Transverse colon (tissue), 4 donors: Measurements from ENCODE around the gene KCNN2. TPM values are rescaled to one million over a fixed set of nuclear protein-coding genes. Genes with fewer than 3 reads are reported as not detected.

Experiments
- DNase-seq: peaks from one replicate; pipeline ENCODE4 v3.0.0-alpha.2; 2019
- H3K27ac ChIP-seq, 4 donors: fragments of 200-600 bp; sonication (generic); 2 replicates each; pipeline ENCODE4 v1.5.1; 2016 to 2018; ENCODE audit warnings: inconsistent platforms in 4 of 4
- H3K27me3 ChIP-seq: fragments of 200-600 bp; sonication (generic); 2 replicates; pipeline ENCODE4 v1.5.1; 2017; ENCODE audit warnings: inconsistent platforms
- H3K36me3 ChIP-seq, 4 donors: fragments of 200-600 bp; sonication (generic); 2 replicates each; pipeline ENCODE4 v1.5.1; 2017 to 2019; ENCODE audit warnings: inconsistent platforms in 4 of 4
- H3K4me1 ChIP-seq, 4 donors: fragments of 200-600 bp; sonication (generic); 2 replicates each; pipeline ENCODE4 v1.5.1; 2017 to 2020; ENCODE audit warnings: inconsistent platforms in 4 of 4
- H3K4me3 ChIP-seq, 4 donors: fragments of 200-600 bp; sonication (generic); 1 replicate in 1 of 4; 2 replicates in 3 of 4; pipeline versions ENCODE4 v1.5.1 to v1.6.1; 2017 to 2019; ENCODE audit warnings: inconsistent platforms in 4 of 4
- H3K9me3 ChIP-seq, 2 donors: fragments of 200-600 bp; sonication (generic); 2 replicates each; pipeline ENCODE4 v1.5.1; 2017 to 2019; ENCODE audit warnings: inconsistent platforms in 2 of 2
- CTCF ChIP-seq, 5 experiments: fragments of 200-600 bp in 3 of 5; fragments of 450-650 bp in 2 of 5; sonication (generic) in 3 of 5; IDR thresholded peaks; 1 replicate in 2 of 5; 2 replicates in 3 of 5; pipeline ENCODE4 v1.5.1; 2016 to 2017; ENCODE audit warnings: antibody characterized with exemption in 5 of 5, inconsistent platforms in 3 of 5, mild to moderate bottlenecking in 2 of 5, moderate library complexity in 1 of 5
- EP300 ChIP-seq: sonication (generic); formaldehyde crosslinking; IDR thresholded peaks from one replicate; pipeline ENCODE4 v1.6.1; 2017; ENCODE audit warnings: antibody characterized with exemption, low read depth
- POLR2A ChIP-seq: fragments of 450-650 bp; IDR thresholded peaks from one replicate; pipeline ENCODE4 v1.6.1; 2016; ENCODE audit warnings: antibody characterized with exemption, mild to moderate bottlenecking, moderate library complexity
- POLR2AphosphoS5 ChIP-seq, 3 donors: sonication (generic); formaldehyde crosslinking; IDR thresholded peaks; one replicate each; pipeline ENCODE4 v1.6.1; 2016; ENCODE audit warnings: antibody characterized with exemption in 3 of 3
- WGBS, 2 donors: methylation state at CpG; one replicate each; pipeline ENCODE4 v1.1.5; 2018; ENCODE audit warnings: low coverage in 1 of 2; 5-methylcytosine and 5-hydroxymethylcytosine counted together
- in situ Hi-C, 4 donors: fragments of 200-750 bp; cut with MboI; loops; one replicate each; pipeline versions ENCODE4 v1.15.0 to v1.15.1; 2017; ENCODE audit warnings: low sequenced_read_pairs in 3 of 4, low pct_ligation_motif_present in 1 of 4, low pct_unique_long_range_greater_than_20kb in 1 of 4
- intact Hi-C: fragments of 100-400 bp; cut with DNase I; formaldehyde crosslinking; loops from one replicate; pipeline ENCODE4 v1.15.1; 2023; ENCODE audit warnings: low total_unique reads
- total RNA-seq, 4 donors: library from RNA; depleted of rRNA; stranded (reverse); fragments of >200 nt; gene quantifications; one replicate each; pipeline ENCODE4 v1.1.0, GENCODE V29; 2016

The KCNN2 gene
- total RNA-seq, 4 donors from 2014 or later = 0.16 to 5.8 (median 0.58) TPM

GRCh38 chr5:114327474-114327873 lies 34.4 kb upstream of the KCNN2 start:
- Histone ChIP-seq H3K4me3 (no peak overlapping the region), H3K9me3 (no peaks in the 10 kb centered on the region), H3K36me3 (no peaks in the 10 kb centered on the region), H3K4me1 (no peaks in the 10 kb centered on the region), H3K27me3 (no peaks in the 10 kb centered on the region), H3K27ac (no peak overlapping the region)
- intact Hi-C loops = no loop called here
- no peak for TF ChIP-seq CTCF (IDR thresholded peaks at IDR 0.05)
- no peak for TF ChIP-seq POLR2A
- TF ChIP-seq POLR2AphosphoS5 (IDR thresholded peaks at IDR 0.05) = no peak
- TF ChIP-seq EP300 = no peak
- in situ Hi-C loops = no loop called here
- 53 to 65% methylated on average over 3 of the region's 3 CpGs for WGBS, 2 donors
- DNase-seq = no peak

DNA sequence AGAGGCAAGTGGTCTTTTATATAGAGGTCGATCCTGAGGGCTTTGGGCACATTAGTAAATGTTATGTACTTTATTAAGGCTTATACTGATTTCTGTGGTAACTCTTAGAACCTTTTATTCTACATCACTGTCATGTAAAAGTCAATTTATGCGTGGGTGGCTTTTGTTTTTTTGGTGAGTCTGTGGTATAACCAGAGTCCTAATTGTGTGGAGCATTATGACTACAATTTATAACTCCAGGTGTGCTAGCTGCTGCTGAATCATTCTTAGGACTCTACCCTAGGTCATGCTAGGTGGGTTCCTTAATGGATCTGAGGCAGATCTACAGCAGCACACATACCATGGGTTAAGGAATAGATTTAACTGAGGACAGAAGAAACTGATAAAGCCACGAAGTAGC lies 33.9 kb upstream of the KCNN2 start:
- TF ChIP-seq EP300 (no peak), POLR2A (no peak), CTCF (IDR thresholded peaks at IDR 0.05) (no peak), POLR2AphosphoS5 (IDR thresholded peaks at IDR 0.05) (no peak)
- Histone ChIP-seq H3K4me1 (no peaks in the 10 kb centered on the region), H3K9me3 (no peaks in the 10 kb centered on the region), H3K36me3 (no peaks in the 10 kb centered on the region), H3K27me3 (no peaks in the 10 kb centered on the region), H3K4me3 (no peak overlapping the region), H3K27ac (no peak overlapping the region)
- intact Hi-C loops = no loop called here
- DNase-seq = no peak
- in situ Hi-C loops = no loop called here
- WGBS, 2 donors = 30 to 47% methylated on average over 3 of the region's 3 CpGs

DNA sequence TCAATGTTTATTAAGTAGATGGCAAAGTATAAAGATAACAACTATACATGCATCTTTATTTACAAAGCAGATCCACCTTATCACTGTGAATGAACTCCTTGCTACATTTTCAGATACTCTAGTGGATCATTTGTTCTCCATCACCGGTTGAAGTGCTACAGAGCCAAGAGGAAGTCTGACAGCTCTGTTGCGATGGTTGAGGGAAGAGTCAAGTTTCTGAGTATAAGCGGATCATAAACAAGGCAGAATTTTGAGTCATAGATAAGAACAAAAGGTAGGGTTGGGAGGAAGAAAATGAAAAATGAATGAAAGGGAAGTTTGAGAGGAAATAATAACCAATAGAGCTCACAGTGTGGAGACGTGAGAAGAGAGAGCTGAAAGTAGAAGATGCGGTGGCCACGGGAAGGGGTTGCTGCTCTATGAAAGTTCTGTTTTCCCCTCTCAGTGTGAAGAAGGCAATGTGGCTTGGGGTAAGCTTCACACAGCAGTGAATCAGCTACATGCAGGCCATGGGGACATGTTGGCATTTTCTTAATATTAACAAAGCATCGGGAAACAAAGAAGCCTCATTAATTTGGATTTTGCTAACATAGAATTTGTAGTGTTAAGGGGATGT lies 30.8 kb upstream of the KCNN2 start:
- no peaks in the 10 kb centered on the region for H3K36me3 ChIP-seq
- intact Hi-C loops (no loop called here), in situ Hi-C loops (no loop called here)
- no peak overlapping the region for H3K4me3 ChIP-seq
- 90 to 95% methylated on average over 7 of the region's 7 CpGs for WGBS, 2 donors
- DNase-seq = no peak
- TF ChIP-seq POLR2AphosphoS5 (IDR thresholded peaks at IDR 0.05) = no peak
- no peak for TF ChIP-seq EP300
- no peak for TF ChIP-seq POLR2A
- TF ChIP-seq CTCF (IDR thresholded peaks at IDR 0.05) = no peak
- H3K4me1 ChIP-seq = no peaks in the 10 kb centered on the region
- H3K9me3 ChIP-seq = no peaks in the 10 kb centered on the region
- no peak overlapping the region for H3K27ac ChIP-seq
- no peaks in the 10 kb centered on the region for H3K27me3 ChIP-seq

DNA sequence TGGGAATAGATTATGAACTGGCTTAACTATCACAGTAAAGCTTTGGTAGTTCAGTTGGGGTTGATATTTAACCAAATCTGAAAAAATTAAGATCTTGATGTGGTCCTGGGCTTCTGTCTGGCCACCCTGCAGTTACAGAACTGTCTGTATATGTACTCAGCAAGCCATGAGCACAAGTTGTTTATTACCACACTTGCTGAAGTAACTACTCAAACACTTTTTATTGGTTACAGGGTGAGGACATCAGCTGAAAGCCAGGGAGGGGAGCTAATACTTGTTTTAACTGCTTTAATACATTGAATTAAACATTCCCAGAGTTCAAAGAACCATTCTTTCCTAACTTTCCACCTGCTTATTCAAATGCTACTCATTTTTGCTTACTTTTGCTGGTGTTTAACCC lies 29.4 kb upstream of the KCNN2 start:
- no peaks in the 10 kb centered on the region for H3K9me3 ChIP-seq
- no peaks in the 10 kb centered on the region for H3K36me3 ChIP-seq
- H3K27ac ChIP-seq = no peak overlapping the region
- intact Hi-C loops = no loop called here
- in situ Hi-C loops = no loop called here
- no peaks in the 10 kb centered on the region for H3K27me3 ChIP-seq
- DNase-seq = no peak
- no peak overlapping the region for H3K4me3 ChIP-seq
- no peak for TF ChIP-seq CTCF (IDR thresholded peaks at IDR 0.05)
- no peak for TF ChIP-seq POLR2AphosphoS5 (IDR thresholded peaks at IDR 0.05)
- TF ChIP-seq EP300 = no peak
- TF ChIP-seq POLR2A = no peak
- H3K4me1 ChIP-seq = no peaks in the 10 kb centered on the region
